OCI-LY7 (cell line): ENCODE measurements around the gene ZNF45. TPM values are rescaled to one million over a fixed set of nuclear protein-coding genes. Genes with fewer than 3 reads are reported as not detected.
A peak's percentile ranks its signal among the peaks of the same experiment; 100 is the strongest.

Source experiments
- Bru-seq: library from RNA; stranded (reverse); fragments of 400-500 nt; gene quantifications from one replicate; lab custom pipeline; 2021; lab: Mats Ljungman, UMichigan
- BruChase-seq, 2 experiments: library from RNA; stranded (reverse); fragments of 400-500 nt; gene quantifications; one replicate each; lab custom pipeline; 2021; lab: Mats Ljungman, UMichigan
- BruUV-seq: library from RNA; stranded (reverse); fragments of 400-500 nt; replicated peaks from 2 replicates; lab custom pipeline; 2021; lab: Mats Ljungman, UMichigan
- CTCF ChIA-PET: fragments of 300-600 bp; sonication (Branson Sonifier 250); formaldehyde crosslinking; loops from one replicate; lab custom pipeline; 2022; ENCODE audit warnings: antibody characterized with exemption; ENCODE audit not compliant: unreplicated experiment; lab: Charles Lee
- POLR2A ChIA-PET: fragments of 300-600 bp; sonication (Branson Sonifier 250); formaldehyde crosslinking; loops from one replicate; lab custom pipeline; 2022; ENCODE audit warnings: antibody characterized with exemption; lab: Charles Lee
- DNase-seq: peaks from one replicate; pipeline ENCODE4 v3.0.0-alpha.2; 2015; ENCODE audit warnings: low spot score
- H2AFZ ChIP-seq: fragments of 200-600 bp; sonication (generic), shearing (Covaris generic); 2 replicates; pipeline ENCODE4 v1.6.1; 2014; ENCODE audit warnings: mild to moderate bottlenecking, antibody characterized with exemption, low read length, moderate library complexity
- H3K27ac ChIP-seq: fragments of 200-600 bp; sonication (generic); 2 replicates; pipeline ENCODE4 v1.5.1; 2014; ENCODE audit warnings: mixed run types, low read depth, mild to moderate bottlenecking, moderate library complexity, low read length, inconsistent platforms; ENCODE audit not compliant: poor library complexity, severe bottlenecking
- H3K36me3 ChIP-seq: fragments of 200-600 bp; sonication (generic); 2 replicates; pipeline ENCODE4 v1.6.1; 2014; ENCODE audit warnings: mild to moderate bottlenecking, antibody characterized with exemption, low read length, moderate library complexity, mixed read lengths; ENCODE audit not compliant: insufficient read depth
- H3K4me1 ChIP-seq: fragments of 200-600 bp; sonication (generic); 2 replicates; pipeline ENCODE4 v1.5.1; 2014; ENCODE audit warnings: mild to moderate bottlenecking, low read length; ENCODE audit not compliant: insufficient read depth, poor library complexity, severe bottlenecking
- H3K4me2 ChIP-seq: fragments of 200-600 bp; sonication (generic); 2 replicates; pipeline ENCODE4 v1.6.1; 2014; ENCODE audit warnings: mild to moderate bottlenecking, low read length
- H3K4me3 ChIP-seq: fragments of 200-600 bp; sonication (generic); 2 replicates; pipeline ENCODE4 v1.5.1; 2014; ENCODE audit warnings: mild to moderate bottlenecking, low read depth, low read length; ENCODE audit not compliant: poor library complexity, severe bottlenecking
- H3K79me2 ChIP-seq: fragments of 200-600 bp; sonication (generic); 2 replicates; pipeline ENCODE4 v1.6.1; 2016; ENCODE audit warnings: low read depth, mild to moderate bottlenecking, low read length, moderate library complexity, mixed read lengths; ENCODE audit not compliant: insufficient read depth
- H3K9me2 ChIP-seq: fragments of 200-600 bp; sonication (generic); 2 replicates; pipeline ENCODE4 v1.6.1; 2016; ENCODE audit warnings: mild to moderate bottlenecking, low read length, mixed read lengths; ENCODE audit not compliant: insufficient read depth
- H3K9me3 ChIP-seq: fragments of 200-600 bp; sonication (generic); 2 replicates; pipeline ENCODE4 v1.6.1; 2014; ENCODE audit warnings: mild to moderate bottlenecking, mixed run types, low read length, mixed read lengths
- H4K20me1 ChIP-seq: fragments of 200-600 bp; sonication (generic); 2 replicates; pipeline ENCODE4 v1.6.1; 2014; ENCODE audit warnings: mild to moderate bottlenecking, antibody characterized with exemption, low read length, moderate library complexity, mixed read lengths; ENCODE audit not compliant: insufficient read depth
- CTCF ChIP-seq: fragments of 200-600 bp; sonication (generic); conservative IDR thresholded peaks from 2 replicates; pipeline ENCODE4 v1.5.1; 2014; ENCODE audit warnings: mild to moderate bottlenecking, antibody characterized with exemption, low read length, moderate library complexity, mixed read lengths
- EZH2phosphoT487 ChIP-seq: fragments of 200-600 bp; sonication (generic); IDR thresholded peaks from 2 replicates; pipeline ENCODE4 v1.6.1; 2018; ENCODE audit warnings: low read depth, borderline replicate concordance, mild to moderate bottlenecking, mixed run types, antibody characterized with exemption, low read length, moderate library complexity, mixed read lengths
- intact Hi-C: fragments of 100-400 bp; cut with micrococcal nuclease; formaldehyde crosslinking; loops from one replicate; pipeline ENCODE4 v1.10.0; 2022; ENCODE audit not compliant: unreplicated experiment
- long read RNA-seq: library from polyadenylated mRNA; stranded (forward); transcript quantifications from one replicate; pipeline ENCODE4 v2.0.0, GENCODE V29; 2022
- total RNA-seq, 2 experiments: library from RNA; depleted of rRNA in 1 of 2; stranded (reverse); fragments of >200 nt in 1 of 2; shearing (Covaris generic) in 1 of 2; gene quantifications; 2 replicates each; pipeline ENCODE4 v1.2.3, GENCODE V29; 2014 to 2022

The ZNF45 gene
- total RNA-seq (2014; rRNA removed; shearing (Covaris generic)) (14.5 and 15.3 TPM in 2 replicates), total RNA-seq (2022) (9.7 and 12.7 TPM in 2 replicates), Bru-seq, nascent RNA (percentile 67 among the genes with signal in this experiment), BruChase-seq, experiment 1, labeled RNA remaining after a 6-hour chase (percentile 57 among the genes with signal in this experiment), BruChase-seq, experiment 2, labeled RNA remaining after a 2-hour chase (percentile 63 among the genes with signal in this experiment)
- long read RNA-seq, partial matches to known transcripts: 1 of 25 reads
- long read RNA-seq, other reads (novel, unspliced or antisense): 20 of 25 reads

- peak within 1 kb of the TSS; percentile 90 for H3K4me3 ChIP-seq
- CTCF ChIA-PET: no interaction called here
- peaks cover 7% of the 10 kb centered on the region; the same call in 1 of the 2 replicates for H3K79me2 ChIP-seq
- no peaks in the 10 kb centered on the region for H4K20me1 ChIP-seq
- H3K36me3 ChIP-seq: peaks cover 32% of the 10 kb centered on the region
- BruUV-seq: no TSS peak
- POLR2A ChIA-PET: interaction anchor here (0.6 to 1.3 kb wide), 7 partner anchors 16 to 1420 kb away, joined by 3 to 5 read pairs (median 3); partner anchors contain the start of gene ZNF221
- intact Hi-C loops: no loop called here
- peak within 1 kb of the TSS; percentile 86 for H3K4me2 ChIP-seq
- peak within 1 kb of the TSS; percentile 93 for H2AFZ ChIP-seq
- no peaks in the 10 kb centered on the region for H3K9me2 ChIP-seq
- H3K9me3 ChIP-seq: peaks cover 17% of the 10 kb centered on the region; the same call in 1 of the 2 replicates
- TF ChIP-seq EZH2phosphoT487: no peak
- no peak for TF ChIP-seq CTCF
- peak; percentile 92 for DNase-seq
- no peak within 1 kb of the TSS for H3K27ac ChIP-seq
- H3K4me1 ChIP-seq: peaks cover 15% of the 10 kb centered on the region
Observed at GRCh38 chr19:43934985-43935708, at the start of gene ZNF45. ZNF45 (minus strand) TSS chr19:43935282; CDS start chr19:43922185, 13,097 bp downstream.

GRCh38 chr19:43984687-43985000 lies 49.6 kb upstream of the ZNF45 start:
- H4K20me1 ChIP-seq: no peaks in the 10 kb centered on the region
- no peak overlapping the region for H2AFZ ChIP-seq
- no peak for DNase-seq
- H3K9me2 ChIP-seq: no peaks in the 10 kb centered on the region
- intact Hi-C loops: no loop called here
- no peaks in the 10 kb centered on the region for H3K9me3 ChIP-seq
- no peak overlapping the region for H3K4me2 ChIP-seq
- H3K27ac ChIP-seq: no peak overlapping the region
- no peak for TF ChIP-seq CTCF
- no peak for TF ChIP-seq EZH2phosphoT487
- no peaks in the 10 kb centered on the region for H3K79me2 ChIP-seq
- H3K4me1 ChIP-seq: no peaks in the 10 kb centered on the region
- no peaks in the 10 kb centered on the region for H3K36me3 ChIP-seq
- no peak overlapping the region for H3K4me3 ChIP-seq
- ChIA-PET CTCF (no interaction called here), POLR2A (no interaction called here)
- no TSS peak for BruUV-seq
